Breast epithelium (tissue), 4 donors: ENCODE results near the gene SLC35A4. TPM values are rescaled to one million over a fixed set of nuclear protein-coding genes. Genes with fewer than 3 reads are reported as not detected.

ENCODE experiments used
- DNase-seq, 2 donors: peaks; one replicate each; pipeline ENCODE4 v3.0.0-alpha.2; 2019; ENCODE audit warnings: low spot score in 2 of 2
- H3K27ac ChIP-seq, 2 donors: fragments of 200-600 bp; sonication (generic) in 1 of 2; one replicate each; pipeline ENCODE4 v1.5.1; 2016 to 2019; ENCODE audit warnings: mild to moderate bottlenecking in 1 of 2
- H3K27me3 ChIP-seq, 2 donors: fragments of 200-600 bp; sonication (generic) in 1 of 2; one replicate each; pipeline versions ENCODE4 v1.5.1 to v1.6.0; 2017 to 2019; ENCODE audit warnings: control low read depth in 1 of 2, mild to moderate bottlenecking in 1 of 2
- H3K36me3 ChIP-seq: fragments of 200-600 bp; one replicate; pipeline ENCODE4 v1.5.1; 2019
- H3K4me1 ChIP-seq, 2 donors: fragments of 200-600 bp; sonication (generic); one replicate each; pipeline ENCODE4 v1.5.1; 2016 to 2019; ENCODE audit warnings: control low read depth in 1 of 2
- H3K4me3 ChIP-seq, 3 donors: fragments of 200-600 bp; sonication (generic); 1 replicate in 2 of 3; 2 replicates in 1 of 3; pipeline ENCODE4 v1.5.1; 2016 to 2019; ENCODE audit warnings: mild to moderate bottlenecking in 3 of 3, moderate library complexity in 2 of 3
- H3K9me3 ChIP-seq, 2 donors: fragments of 200-600 bp; sonication (generic) in 1 of 2; one replicate each; pipeline ENCODE4 v1.5.1; 2016 to 2019; ENCODE audit warnings: control low read depth in 1 of 2
- CTCF ChIP-seq, 3 donors: fragments of 450-650 bp; IDR thresholded peaks; one replicate each; pipeline ENCODE4 v1.5.1; 2016 to 2017; ENCODE audit warnings: antibody characterized with exemption in 3 of 3, mild to moderate bottlenecking in 3 of 3, moderate library complexity in 3 of 3
- POLR2A ChIP-seq: fragments of 450-650 bp; IDR thresholded peaks from one replicate; pipeline ENCODE4 v1.6.1; 2016; ENCODE audit warnings: antibody characterized with exemption, mild to moderate bottlenecking, moderate library complexity
- POLR2AphosphoS5 ChIP-seq, 3 donors: sonication (generic); formaldehyde crosslinking; IDR thresholded peaks; one replicate each; pipeline ENCODE4 v1.6.1; 2017; ENCODE audit warnings: antibody characterized with exemption in 3 of 3
- intact Hi-C: fragments of 100-400 bp; cut with DNase I; formaldehyde crosslinking; loops from one replicate; pipeline ENCODE4 v1.15.1; 2023; ENCODE audit warnings: low total_unique reads
- total RNA-seq, 3 donors: library from RNA; depleted of rRNA; stranded (reverse); fragments of >200 nt; gene quantifications; one replicate each; pipeline ENCODE4 v1.1.0, GENCODE V29; 2016

Gene SLC35A4
- total RNA-seq, 3 donors from 2014 or later = 20.3 to 30.4 (median 27.0) TPM

GRCh38 chr5:140569197-140569596 is 4.6 kb downstream of the SLC35A4 start:
- no peak overlapping the region for H3K4me3 ChIP-seq
- H3K4me1 ChIP-seq = peaks cover 12 to 13% of the 10 kb centered on the region in 2 donors
- intact Hi-C loops = no loop called here

GRCh38 chr5:140570058-140570457 is 5.4 kb downstream of the SLC35A4 start:
- H3K27ac ChIP-seq = peak overlapping the region; percentile 78 to 80
- H3K9me3 ChIP-seq = no peaks in the 10 kb centered on the region
- TF ChIP-seq POLR2AphosphoS5 (IDR thresholded peaks at IDR 0.05) (no peak), CTCF (IDR thresholded peaks at IDR 0.05) (no peak), POLR2A (no peak)
- intact Hi-C loops = no loop called here
- peaks cover 12 to 13% of the 10 kb centered on the region in 2 donors for H3K4me1 ChIP-seq
- H3K27me3 ChIP-seq = no peaks in the 10 kb centered on the region
- H3K4me3 ChIP-seq = no peak overlapping the region
- no peak for DNase-seq
- H3K36me3 ChIP-seq = no peaks in the 10 kb centered on the region

More at GRCh38 chr5:140569197-140569596, 4.6 kb downstream of the SLC35A4 start:
- Histone ChIP-seq H3K27me3 (no peaks in the 10 kb centered on the region), H3K36me3 (no peaks in the 10 kb centered on the region), H3K27ac (peak overlapping the region; percentile 78 to 85), H3K9me3 (no peaks in the 10 kb centered on the region)
- no peak for TF ChIP-seq CTCF (IDR thresholded peaks at IDR 0.05)
- TF ChIP-seq POLR2AphosphoS5 (IDR thresholded peaks at IDR 0.05) = no peak
- no peak for TF ChIP-seq POLR2A
- DNase-seq = no peak

- H3K4me1 ChIP-seq = peaks cover 8 to 10% of the 10 kb centered on the region in 2 donors
- no peak for DNase-seq
- no peaks in the 10 kb centered on the region for H3K36me3 ChIP-seq
- intact Hi-C loops = no loop called here
- no peaks in the 10 kb centered on the region for H3K9me3 ChIP-seq
- H3K27me3 ChIP-seq = no peaks in the 10 kb centered on the region
- TF ChIP-seq POLR2AphosphoS5 (IDR thresholded peaks at IDR 0.05) (no peak), POLR2A (no peak), CTCF (IDR thresholded peaks at IDR 0.05) (no peak)
- H3K27ac ChIP-seq = peak overlapping the region; percentile 78 to 80
- no peak overlapping the region for H3K4me3 ChIP-seq
Observed at GRCh38 chr5:140570488-140570887, 5.9 kb downstream of the SLC35A4 start.

GRCh38 chr5:140571105-140571504 is 6.5 kb downstream of the SLC35A4 start:
- H3K4me1 ChIP-seq = peaks cover 2 to 6% of the 10 kb centered on the region in 2 donors
- H3K4me3 ChIP-seq = no peak overlapping the region
- intact Hi-C loops = no loop called here
- H3K27me3 ChIP-seq = no peaks in the 10 kb centered on the region
- no peaks in the 10 kb centered on the region for H3K9me3 ChIP-seq
- no peak for TF ChIP-seq POLR2A
- TF ChIP-seq CTCF (IDR thresholded peaks at IDR 0.05) = no peak
- TF ChIP-seq POLR2AphosphoS5 (IDR thresholded peaks at IDR 0.05) = no peak
- no peak for DNase-seq
- H3K36me3 ChIP-seq = no peaks in the 10 kb centered on the region
- peak overlapping the region; percentile 78 to 80 for H3K27ac ChIP-seq

GRCh38 chr5:140573683-140574082 is 9.1 kb downstream of the SLC35A4 start:
- no peaks in the 10 kb centered on the region for H3K27me3 ChIP-seq
- H3K4me3 ChIP-seq = no peak overlapping the region
- no peaks in the 10 kb centered on the region for H3K9me3 ChIP-seq
- no peak for DNase-seq
- peaks cover 0 to under 1% of the 10 kb centered on the region in 2 donors for H3K4me1 ChIP-seq
- no peaks in the 10 kb centered on the region for H3K36me3 ChIP-seq
- peak overlapping the region; percentile 13 to 44 for H3K27ac ChIP-seq
- no peak for TF ChIP-seq POLR2A
- TF ChIP-seq CTCF (IDR thresholded peaks at IDR 0.05) = no peak
- no peak for TF ChIP-seq POLR2AphosphoS5 (IDR thresholded peaks at IDR 0.05)
- intact Hi-C loops = no loop called here
